Measurements from ENCODE around the gene NAALADL2. TPM values are rescaled to one million over a fixed set of nuclear protein-coding genes. Genes with fewer than 3 reads are reported as not detected.

Gene NAALADL2
- total and polyA plus RNA-seq, 2 donors from 2014 or later = 2.0 to 20.2 TPM

DNA sequence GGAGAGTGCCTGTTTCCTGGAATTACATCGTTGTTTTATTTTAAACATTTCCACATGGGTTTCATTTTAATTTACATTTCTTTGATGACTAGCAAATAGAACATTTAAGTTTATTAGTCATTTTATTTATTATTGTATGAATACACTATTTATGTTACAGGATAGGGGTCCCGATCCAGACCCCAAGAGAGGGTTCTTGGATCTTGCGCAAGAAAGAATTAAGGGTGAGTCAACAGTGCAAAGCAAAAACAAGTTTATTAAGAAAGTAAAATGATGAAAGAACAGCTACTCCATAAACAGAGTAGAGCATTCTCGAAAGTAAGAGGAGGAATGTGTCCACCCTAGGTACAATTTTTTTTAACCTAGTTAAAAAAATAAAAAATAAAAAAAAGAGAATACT lies 539.5 kb downstream of the NAALADL2 start:
- no peaks in the 10 kb centered on the region for H3K36me3 ChIP-seq (ENCODE audit: control insufficient read depth in 2 of 3, insufficient read depth in 3 of 3, low read length in 3 of 3)
- no peak overlapping the region for H3K4me3 ChIP-seq (ENCODE audit: low read length in 3 of 3)
- no peaks in the 10 kb centered on the region for H3K27me3 ChIP-seq (ENCODE audit: control insufficient read depth, insufficient read depth, low read length)
- no peaks in the 10 kb centered on the region for H3K4me1 ChIP-seq (ENCODE audit: control insufficient read depth in 2 of 3, insufficient read depth in 2 of 3, low read depth in 1 of 3, low read length in 3 of 3)
- TF ChIP-seq, protein P1, sequence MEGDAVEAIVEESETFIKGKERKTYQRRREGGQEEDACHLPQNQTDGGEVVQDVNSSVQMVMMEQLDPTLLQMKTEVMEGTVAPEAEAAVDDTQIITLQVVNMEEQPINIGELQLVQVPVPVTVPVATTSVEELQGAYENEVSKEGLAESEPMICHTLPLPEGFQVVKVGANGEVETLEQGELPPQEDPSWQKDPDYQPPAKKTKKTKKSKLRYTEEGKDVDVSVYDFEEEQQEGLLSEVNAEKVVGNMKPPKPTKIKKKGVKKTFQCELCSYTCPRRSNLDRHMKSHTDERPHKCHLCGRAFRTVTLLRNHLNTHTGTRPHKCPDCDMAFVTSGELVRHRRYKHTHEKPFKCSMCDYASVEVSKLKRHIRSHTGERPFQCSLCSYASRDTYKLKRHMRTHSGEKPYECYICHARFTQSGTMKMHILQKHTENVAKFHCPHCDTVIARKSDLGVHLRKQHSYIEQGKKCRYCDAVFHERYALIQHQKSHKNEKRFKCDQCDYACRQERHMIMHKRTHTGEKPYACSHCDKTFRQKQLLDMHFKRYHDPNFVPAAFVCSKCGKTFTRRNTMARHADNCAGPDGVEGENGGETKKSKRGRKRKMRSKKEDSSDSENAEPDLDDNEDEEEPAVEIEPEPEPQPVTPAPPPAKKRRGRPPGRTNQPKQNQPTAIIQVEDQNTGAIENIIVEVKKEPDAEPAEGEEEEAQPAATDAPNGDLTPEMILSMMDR (IDR thresholded peaks at IDR 0.05; ENCODE audit: borderline replicate concordance, extremely low read depth, insufficient read depth) = no peak
- FAIRE-seq (no peak), DNase-seq (no peak)
- intact Hi-C loops (cut with DNase I) = no loop called here
- H3K9ac ChIP-seq (ENCODE audit: low read length in 3 of 3) = no peak overlapping the region
- H3K9me3 ChIP-seq (ENCODE audit: control insufficient read depth in 2 of 3, insufficient read depth in 1 of 3, low read length in 3 of 3) = peaks cover 0 to 2% (median 0%) of the 10 kb centered on the region in 3 donors
- no peak overlapping the region for H3K27ac ChIP-seq (ENCODE audit: low read depth in 2 of 2, low read length in 2 of 2)

DNA sequence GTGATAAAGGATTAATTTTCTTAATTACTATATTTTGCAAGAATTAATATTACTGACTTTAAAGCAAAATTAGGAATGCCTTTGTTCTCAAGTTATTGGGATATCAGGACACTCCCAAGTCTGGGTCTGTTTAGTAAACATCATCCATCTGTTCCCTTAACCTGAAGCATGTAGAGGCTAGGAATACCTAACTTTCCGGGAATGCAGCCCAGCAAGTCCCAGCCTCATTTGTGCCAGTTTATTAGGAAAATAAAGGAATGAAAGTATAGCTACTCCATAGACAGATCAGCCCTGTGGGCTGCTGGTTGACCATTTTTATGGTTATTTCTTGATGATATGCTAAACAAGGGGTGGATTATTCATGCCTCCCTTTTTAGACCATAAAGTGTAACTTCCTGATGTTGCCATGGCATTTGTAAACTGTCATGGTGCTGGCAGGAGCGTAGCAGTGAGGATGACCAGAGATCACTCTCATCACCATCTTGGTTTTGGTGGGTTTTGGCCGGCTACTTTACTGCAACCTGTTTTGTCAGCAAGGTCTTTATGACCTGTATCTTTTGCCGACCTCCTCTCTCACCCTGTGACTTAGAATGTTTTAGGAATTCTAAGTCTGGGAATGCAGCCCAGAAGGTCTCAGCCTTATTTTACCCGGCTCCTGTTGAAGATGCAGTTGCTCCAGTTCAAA lies 540.2 kb downstream of the NAALADL2 start:
- Histone ChIP-seq H3K4me1 (ENCODE audit: control insufficient read depth in 2 of 3, insufficient read depth in 2 of 3, low read depth in 1 of 3, low read length in 3 of 3) (no peaks in the 10 kb centered on the region), H3K9me3 (ENCODE audit: control insufficient read depth in 2 of 3, insufficient read depth in 1 of 3, low read length in 3 of 3) (peaks cover 0 to 2% (median 0%) of the 10 kb centered on the region in 3 donors), H3K27ac (ENCODE audit: low read depth in 2 of 2, low read length in 2 of 2) (no peak overlapping the region), H3K4me3 (ENCODE audit: low read length in 3 of 3) (no peak overlapping the region), H3K27me3 (ENCODE audit: control insufficient read depth, insufficient read depth, low read length) (no peaks in the 10 kb centered on the region), H3K36me3 (ENCODE audit: control insufficient read depth in 2 of 3, insufficient read depth in 3 of 3, low read length in 3 of 3) (no peaks in the 10 kb centered on the region), H3K9ac (ENCODE audit: low read length in 3 of 3) (no peak overlapping the region)
- DNase-seq (peak in 2 of 5 donors; percentile 14 to 22), FAIRE-seq (no peak)
- TF ChIP-seq, protein P1 (IDR thresholded peaks at IDR 0.05; ENCODE audit: borderline replicate concordance, extremely low read depth, insufficient read depth) = no peak
- intact Hi-C loops (cut with DNase I) = no loop called here

DNA sequence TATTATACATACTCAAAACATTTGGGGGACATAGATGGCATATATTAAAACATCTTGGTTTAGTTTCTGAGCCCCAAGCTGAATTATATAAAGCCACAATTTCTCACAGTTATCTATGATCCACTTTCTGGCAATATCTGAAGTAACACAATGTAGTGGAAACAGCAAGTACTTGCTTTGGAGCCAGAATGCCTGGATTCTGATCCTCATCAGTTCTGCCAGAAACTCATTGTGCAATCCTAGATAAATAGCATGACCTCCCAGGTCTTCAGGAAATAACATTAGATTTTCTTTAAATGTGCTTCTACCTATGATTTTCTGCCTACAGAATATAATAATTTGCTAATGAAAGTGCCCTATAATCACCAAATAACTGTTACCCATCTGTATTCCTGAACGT lies 544.9 kb downstream of the NAALADL2 start:
- DNase-seq (no peak), FAIRE-seq (no peak)
- Histone ChIP-seq H3K4me1 (ENCODE audit: control insufficient read depth in 2 of 3, insufficient read depth in 2 of 3, low read depth in 1 of 3, low read length in 3 of 3) (no peaks in the 10 kb centered on the region), H3K27me3 (ENCODE audit: control insufficient read depth, insufficient read depth, low read length) (no peaks in the 10 kb centered on the region), H3K4me3 (ENCODE audit: low read length in 3 of 3) (no peak overlapping the region), H3K9ac (ENCODE audit: low read length in 3 of 3) (no peak overlapping the region), H3K27ac (ENCODE audit: low read depth in 2 of 2, low read length in 2 of 2) (no peak overlapping the region), H3K36me3 (ENCODE audit: control insufficient read depth in 2 of 3, insufficient read depth in 3 of 3, low read length in 3 of 3) (no peaks in the 10 kb centered on the region), H3K9me3 (ENCODE audit: control insufficient read depth in 2 of 3, insufficient read depth in 1 of 3, low read length in 3 of 3) (no peaks in the 10 kb centered on the region)
- intact Hi-C loops (cut with DNase I) = no loop called here
- TF ChIP-seq, protein P1 (IDR thresholded peaks at IDR 0.05; ENCODE audit: borderline replicate concordance, extremely low read depth, insufficient read depth) = no peak

Measured in kidney (tissue), 14 donors.